CD14-positive monocyte (primary cell): Measurements from ENCODE around the gene EVX1. TPM values are rescaled to one million over a fixed set of nuclear protein-coding genes. Genes with fewer than 3 reads are reported as not detected.

Experiments used
- DNase-seq, 3 donors: peaks; one replicate each; pipeline ENCODE4 v3.0.0-alpha.2; 2011 to 2022
- H2AFZ ChIP-seq: 2 replicates; pipeline ENCODE4 v1.6.0; 2012; ENCODE audit warnings: mild to moderate bottlenecking, low read depth, low read length, inconsistent platforms; ENCODE audit not compliant: insufficient read depth, poor library complexity, severe bottlenecking
- H3K27ac ChIP-seq, 2 donors: 1 replicate in 1 of 2; 2 replicates in 1 of 2; pipeline ENCODE4 v1.5.1; 2012 to 2013; ENCODE audit warnings: low read length in 2 of 2, control low read depth in 1 of 2, inconsistent platforms in 1 of 2, low read depth in 1 of 2, mild to moderate bottlenecking in 1 of 2
- H3K27me3 ChIP-seq, 2 donors: one replicate each; pipeline versions ENCODE4 v1.6.0 to v1.6.1; 2011 to 2013; ENCODE audit warnings: low read length in 2 of 2; ENCODE audit not compliant: control insufficient read depth in 2 of 2, insufficient read depth in 2 of 2
- H3K36me3 ChIP-seq, 2 donors: replicated peaks in 1 of 2; 1 replicate in 1 of 2; 2 replicates in 1 of 2; pipeline versions ENCODE4 v1.5.1 to v1.6.1; 2012 to 2013; ENCODE audit warnings: low read length in 2 of 2, control low read depth in 1 of 2, inconsistent platforms in 1 of 2, mild to moderate bottlenecking in 1 of 2; ENCODE audit not compliant: insufficient read depth in 2 of 2, control insufficient read depth in 1 of 2
- H3K4me1 ChIP-seq, 2 donors: 1 replicate in 1 of 2; 2 replicates in 1 of 2; pipeline versions ENCODE4 v1.5.1 to v1.6.1; 2012 to 2013; ENCODE audit warnings: low read length in 2 of 2, control low read depth in 1 of 2, inconsistent platforms in 1 of 2, mild to moderate bottlenecking in 1 of 2, moderate library complexity in 1 of 2; ENCODE audit not compliant: insufficient read depth in 2 of 2, control insufficient read depth in 1 of 2
- H3K4me2 ChIP-seq: replicated peaks from 2 replicates; pipeline ENCODE3; 2012; ENCODE audit warnings: low read length, moderate library complexity, mild to moderate bottlenecking; ENCODE audit not compliant: poor library complexity, severe bottlenecking; ENCODE audit errors: extremely low read depth
- H3K4me3 ChIP-seq, 3 experiments: fragments of 200-600 bp in 1 of 3; sonication (generic) in 1 of 3; replicated peaks in 1 of 3; 1 replicate in 2 of 3; 2 replicates in 1 of 3; pipeline ENCODE4 v1.5.1; 2011 to 2013; ENCODE audit warnings: low read length in 3 of 3, mild to moderate bottlenecking in 3 of 3, control low read depth in 2 of 3, low read depth in 2 of 3, inconsistent platforms in 1 of 3, moderate library complexity in 1 of 3
- H3K79me2 ChIP-seq: 2 replicates; pipeline ENCODE4 v1.6.0; 2012; ENCODE audit warnings: mild to moderate bottlenecking, control low read depth, inconsistent platforms, low read length, moderate library complexity; ENCODE audit not compliant: insufficient read depth
- H3K9ac ChIP-seq: 2 replicates; pipeline ENCODE4 v1.6.0; 2017; ENCODE audit warnings: low read length, mild to moderate bottlenecking; ENCODE audit not compliant: insufficient read depth, poor library complexity, severe bottlenecking
- H3K9me3 ChIP-seq, 2 donors: replicated peaks in 1 of 2; 1 replicate in 1 of 2; 2 replicates in 1 of 2; pipeline versions ENCODE4 v1.5.1 to v1.6.1; 2012 to 2013; ENCODE audit warnings: low read length in 2 of 2, control low read depth in 1 of 2; ENCODE audit not compliant: control insufficient read depth in 1 of 2, insufficient read depth in 1 of 2
- H4K20me1 ChIP-seq: 2 replicates; pipeline ENCODE4 v1.6.0; 2012; ENCODE audit warnings: mild to moderate bottlenecking, low read length, control low read depth, moderate library complexity; ENCODE audit not compliant: insufficient read depth
- H3K27ac Mint-ChIP-seq, 7 donors: one replicate each; pipeline ENCODE4 v1.8.0; 2020; ENCODE audit warnings: mild to moderate bottlenecking in 7 of 7, mixed read lengths in 7 of 7, moderate library complexity in 6 of 7, inconsistent platforms in 2 of 7
- H3K27me3 Mint-ChIP-seq, 3 donors: one replicate each; pipeline ENCODE4 v1.8.0; 2021 to 2022; ENCODE audit warnings: low read depth in 3 of 3, mild to moderate bottlenecking in 3 of 3, mixed read lengths in 3 of 3, moderate library complexity in 3 of 3, inconsistent platforms in 1 of 3
- H3K36me3 Mint-ChIP-seq, 2 donors: one replicate each; pipeline ENCODE4 v1.8.0; 2020; ENCODE audit warnings: mixed read lengths in 2 of 2, inconsistent platforms in 1 of 2, mild to moderate bottlenecking in 1 of 2
- H3K4me1 Mint-ChIP-seq: one replicate; pipeline ENCODE4 v1.8.0; 2020; ENCODE audit warnings: mild to moderate bottlenecking, mixed read lengths
- H3K4me3 Mint-ChIP-seq, 2 donors: one replicate each; pipeline ENCODE4 v1.8.0; 2020; ENCODE audit warnings: mild to moderate bottlenecking in 2 of 2, mixed read lengths in 2 of 2, moderate library complexity in 1 of 2
- H3K9me3 Mint-ChIP-seq, 7 donors: one replicate each; pipeline ENCODE4 v1.8.0; 2020 to 2022; ENCODE audit warnings: mixed read lengths in 7 of 7, mild to moderate bottlenecking in 6 of 7, moderate library complexity in 6 of 7, inconsistent platforms in 2 of 7
- CTCF ChIP-seq: fragments of 200-600 bp; IDR thresholded peaks from one replicate; pipeline ENCODE4 v1.8.0; 2022; ENCODE audit warnings: antibody characterized with exemption, mild to moderate bottlenecking
- WGBS: methylation state at CpG from one replicate; pipeline ENCODE4 v1.1.5; 2013; ENCODE audit warnings: missing lambda C conversion rate; ENCODE audit not compliant: insufficient coverage; 5-methylcytosine and 5-hydroxymethylcytosine counted together
- intact Hi-C, 2 donors: fragments of 100-400 bp; cut with micrococcal nuclease; formaldehyde crosslinking; loops; one replicate each; pipeline versions ENCODE4 v1.15.0 to v1.15.1; 2023
- polyA plus RNA-seq, 3 donors: library from polyadenylated mRNA; depleted of rRNA in 1 of 3; unstranded in 2 of 3; stranded (reverse) in 1 of 3; fragments of 300-500 nt in 2 of 3; fragments of >200 nt in 1 of 3; fragmentation: Illumina TruSeq in 2 of 3; gene quantifications; 1 replicate in 2 of 3; 2 replicates in 1 of 3; pipeline ENCODE4 v1.2.3, GENCODE V29; 2012 to 2021

Gene EVX1
- polyA plus RNA-seq, 3 donors = not detected

DNA sequence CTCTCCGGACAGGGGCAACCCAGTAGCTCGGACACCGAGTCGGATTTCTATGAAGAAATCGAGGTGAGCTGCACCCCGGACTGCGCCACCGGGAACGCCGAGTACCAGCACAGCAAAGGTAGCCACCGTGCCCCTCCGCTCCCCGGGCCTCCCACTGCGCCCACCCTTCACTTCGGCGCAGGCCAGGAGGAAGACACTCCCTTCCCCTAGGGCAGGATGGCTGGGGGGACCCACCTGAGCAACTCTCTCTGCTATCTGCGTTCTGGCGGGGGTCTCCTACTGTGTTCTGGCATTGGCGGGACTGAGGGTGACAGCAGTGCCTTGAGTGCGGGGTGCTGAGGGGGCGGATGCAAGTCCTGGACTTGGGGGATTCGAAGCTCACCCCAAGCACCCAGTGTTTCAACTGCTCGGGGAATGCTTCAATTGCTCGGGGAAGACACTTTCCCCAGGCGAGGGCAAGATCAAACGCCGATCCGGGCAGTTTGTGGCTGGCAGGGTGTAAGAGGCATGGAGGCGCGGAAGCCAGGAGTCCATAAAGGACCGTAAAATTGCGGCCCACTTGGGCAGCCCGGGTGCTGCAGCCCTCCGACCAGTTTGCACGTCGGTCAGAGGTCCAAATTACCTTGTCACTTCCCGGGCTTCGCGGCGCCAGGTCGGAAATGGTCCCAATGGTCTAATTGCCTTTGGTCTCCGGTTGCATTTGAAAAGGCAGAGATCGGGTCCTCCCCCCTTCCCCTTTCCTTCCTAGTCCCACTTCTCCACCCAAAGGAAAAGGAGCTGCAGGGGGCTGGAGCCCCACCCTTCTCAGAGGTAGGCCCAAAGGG, 950 bp downstream of the EVX1 start:
- intact Hi-C loops = loop anchor here in 1 of 2 donors (5.0 kb wide), 1 partner anchor 41 kb away; the partner anchor contains the start of gene HOXA13
- H3K27ac Mint-ChIP-seq = no peak overlapping the region
- Histone ChIP-seq H4K20me1 (no peaks in the 10 kb centered on the region), H3K36me3 (no peaks in the 10 kb centered on the region), H3K9ac (no peak overlapping the region), H3K4me2 (no peak overlapping the region), H3K79me2 (no peaks in the 10 kb centered on the region), H2AFZ (no peak overlapping the region), H3K27me3 (peaks cover 93 to 97% of the 10 kb centered on the region in 2 donors), H3K9me3 (peaks cover 3 to 65% of the 10 kb centered on the region in 2 donors), H3K4me1 (peaks cover 14 to 26% of the 10 kb centered on the region in 2 donors), H3K4me3 (no peak overlapping the region), H3K27ac (no peak overlapping the region)
- peaks cover 33% of the 10 kb centered on the region for H3K4me1 Mint-ChIP-seq
- H3K9me3 Mint-ChIP-seq = peaks cover 0 to 30% (median 11%) of the 10 kb centered on the region in 7 donors
- peaks cover 95 to 98% (median 96%) of the 10 kb centered on the region in 3 donors for H3K27me3 Mint-ChIP-seq
- H3K36me3 Mint-ChIP-seq = peaks cover 3 to 7% of the 10 kb centered on the region in 2 donors
- WGBS = 6% methylated on average over 28 of the region's 43 CpGs
- TF ChIP-seq CTCF = no peak
- DNase-seq = no peak
- peak overlapping the region in 1 of 2 donors; percentile 83 for H3K4me3 Mint-ChIP-seq

GRCh38 chr7:27244488-27245123, 2.0 kb downstream of the EVX1 start:
- Mint-ChIP-seq H3K9me3 (peaks cover 0 to 34% (median 11%) of the 10 kb centered on the region in 7 donors), H3K4me1 (peaks cover 37% of the 10 kb centered on the region), H3K36me3 (peaks cover 3 to 7% of the 10 kb centered on the region in 2 donors), H3K27ac (no peak overlapping the region), H3K4me3 (peak overlapping the region in 1 of 2 donors; percentile 87), H3K27me3 (peaks cover 97 to 100% (median 97%) of the 10 kb centered on the region in 3 donors)
- TF ChIP-seq CTCF = no peak
- peaks cover 16 to 30% of the 10 kb centered on the region in 2 donors for H3K4me1 ChIP-seq
- no peak overlapping the region for H3K27ac ChIP-seq
- no peaks in the 10 kb centered on the region for H3K79me2 ChIP-seq
- no peak for DNase-seq
- no peaks in the 10 kb centered on the region for H3K36me3 ChIP-seq
- 13% methylated on average over 17 of the region's 18 CpGs for whole genome bisulfite sequencing
- peaks cover 95 to 97% of the 10 kb centered on the region in 2 donors for H3K27me3 ChIP-seq
- no peak overlapping the region for H3K4me3 ChIP-seq
- H2AFZ ChIP-seq = no peak overlapping the region
- H3K4me2 ChIP-seq = no peak overlapping the region
- peaks cover 3 to 74% of the 10 kb centered on the region in 2 donors for H3K9me3 ChIP-seq
- no peaks in the 10 kb centered on the region for H4K20me1 ChIP-seq
- intact Hi-C loops = loop anchor here in 1 of 2 donors (5.0 kb wide), 1 partner anchor 42 kb away; the partner anchor contains the start of gene HOXA13
- no peak overlapping the region for H3K9ac ChIP-seq
